Stimulated activated CD4-positive, alpha-beta T cell treated with anti-CD3 and anti-CD28 coated beads, Interleukin-2, amount 100 ng/mL, for 4 hours (primary cell): ENCODE results near the gene CCR2.
"Not testable (repeated sequence)": the region's sequence is repeated elsewhere in the genome, so short reads cannot be mapped to it uniquely, and the experiment has no call there.

ENCODE experiments used
- DNase-seq: peaks from one replicate; pipeline ENCODE4 v3.0.0-alpha.2; 2020; ENCODE audit warnings: low read depth

Gene CCR2

DNA sequence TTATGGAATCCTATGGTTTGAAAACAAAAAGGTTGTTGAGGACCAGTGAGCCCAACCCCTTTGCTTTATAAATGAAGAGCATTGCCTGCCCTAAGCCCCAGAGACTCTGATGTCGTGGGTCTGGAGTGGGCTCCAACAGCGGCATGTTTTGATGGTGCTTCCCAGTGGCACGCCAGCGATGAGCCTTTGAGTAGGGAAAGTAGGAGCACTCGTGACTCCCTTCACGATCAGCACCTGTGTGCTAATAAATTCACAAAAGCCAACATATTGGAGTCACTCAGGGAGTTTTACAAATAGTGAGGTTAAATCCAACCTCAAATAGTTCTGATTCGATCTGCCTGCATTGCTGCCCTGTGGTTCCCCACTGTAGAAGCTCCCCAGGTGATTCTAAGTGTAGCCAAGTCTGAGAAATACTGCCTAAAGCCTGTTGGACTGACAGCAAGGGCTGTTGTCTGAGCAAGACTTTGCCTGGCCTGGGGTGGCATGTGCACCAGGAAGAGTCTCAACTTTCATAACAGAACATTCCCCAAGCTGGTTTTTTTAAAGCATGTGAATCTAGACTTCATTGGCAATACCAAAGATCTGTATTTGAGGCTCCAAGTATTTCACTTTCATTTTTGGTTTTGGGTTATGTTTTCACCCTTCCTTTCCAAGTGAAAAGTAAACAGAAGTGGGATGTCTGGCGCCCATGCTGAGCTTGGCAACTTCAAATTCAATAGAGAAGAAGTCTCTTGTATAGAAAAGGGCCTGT lies 26.7 kb downstream of the CCR2 start:
- no peak for DNase-seq

DNA sequence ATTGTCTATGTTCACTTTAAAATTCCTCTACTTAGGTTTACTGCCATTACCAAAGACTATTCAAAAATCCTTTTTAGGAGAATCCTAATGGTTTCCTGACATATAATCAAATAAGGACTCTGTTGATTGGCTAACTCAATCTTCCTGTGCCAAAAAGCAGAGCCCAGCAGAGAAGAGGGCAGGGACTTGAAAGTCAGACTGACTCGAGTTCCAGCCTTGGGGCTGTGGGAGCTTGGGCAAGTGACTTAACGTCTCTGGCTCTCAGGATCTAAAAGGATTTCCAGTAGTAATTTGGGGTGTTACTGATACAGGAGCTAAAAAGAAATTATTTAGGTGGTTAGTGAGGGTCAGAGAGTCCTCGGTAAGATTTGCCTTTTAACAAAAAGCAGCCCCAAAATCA lies 27.7 kb downstream of the CCR2 start:
- no peak for DNase-seq

DNA sequence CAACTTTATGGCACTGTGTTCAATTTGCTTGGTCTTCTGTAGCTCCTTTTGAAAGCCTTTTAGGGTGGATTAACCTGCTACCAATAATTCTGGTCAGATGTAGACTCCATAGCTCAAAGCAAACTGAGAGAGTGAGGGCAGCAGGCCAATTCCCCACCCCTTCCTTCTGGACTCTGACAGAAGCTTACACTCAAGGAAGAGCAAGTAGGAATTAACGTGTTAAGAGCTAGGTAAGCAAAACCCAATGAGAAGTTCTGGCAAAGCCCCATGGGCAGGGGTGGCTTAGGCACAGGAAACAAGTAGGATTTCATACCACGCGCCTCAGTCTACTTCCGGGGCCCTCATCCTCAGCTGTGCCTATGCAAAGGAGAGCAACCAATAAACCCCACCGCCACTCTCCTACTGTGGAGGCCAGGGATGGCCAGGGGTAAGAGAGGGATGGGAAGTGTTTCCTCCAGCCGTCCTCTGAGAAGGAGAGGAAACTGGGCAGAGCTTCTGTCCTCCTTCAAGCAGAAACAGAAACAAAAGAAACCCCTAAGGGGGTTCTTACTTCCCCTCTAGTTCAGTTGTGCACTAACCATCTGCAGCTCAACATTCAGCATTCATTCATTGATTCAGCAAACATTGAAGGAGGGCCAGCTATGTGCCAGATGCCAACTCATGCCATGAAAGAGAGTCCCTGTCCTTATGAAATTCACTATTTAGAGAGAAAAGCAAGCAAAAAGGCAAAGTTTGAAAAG lies 29.5 kb downstream of the CCR2 start:
- DNase-seq, result no peak

DNA sequence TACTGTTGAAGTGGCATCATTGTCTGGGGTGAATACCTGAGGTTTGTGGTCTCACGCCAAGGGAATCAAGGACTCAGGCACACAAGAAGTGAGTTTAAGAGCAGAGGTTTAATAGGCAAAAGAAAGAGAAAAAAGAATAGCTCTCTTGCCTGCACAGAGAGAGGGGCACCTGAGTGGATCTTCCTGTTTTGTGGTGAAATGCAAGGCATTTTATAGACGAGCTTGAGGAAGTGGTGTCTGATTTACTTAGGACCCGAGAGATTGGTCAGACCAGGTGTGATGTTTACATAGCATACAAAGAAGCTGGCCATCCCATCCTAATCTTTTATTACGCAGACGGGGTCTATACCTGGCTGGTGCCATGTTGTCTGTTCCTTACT lies 30.0 kb downstream of the CCR2 start:
- DNase-seq, result no peak

DNA sequence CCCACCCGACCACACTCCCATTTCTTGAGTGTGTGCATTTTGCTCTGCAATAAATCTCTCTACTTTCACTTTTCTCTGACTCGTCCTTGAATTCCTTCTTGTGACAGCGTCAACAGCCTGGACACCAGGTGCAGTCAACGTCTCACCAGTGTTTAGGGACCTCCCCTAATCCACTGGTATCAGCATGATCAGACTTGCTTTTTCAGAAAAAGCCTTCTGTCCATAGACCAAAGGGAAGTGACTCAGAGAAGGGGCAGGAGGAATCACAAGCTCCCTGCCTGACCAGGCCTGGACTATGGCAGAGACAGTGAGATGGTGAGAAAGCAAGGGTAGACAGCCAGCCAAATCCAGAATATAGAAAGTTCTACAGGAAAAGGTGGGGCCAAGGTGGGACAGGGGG lies 32.3 kb downstream of the CCR2 start:
- no peak for DNase-seq

DNA sequence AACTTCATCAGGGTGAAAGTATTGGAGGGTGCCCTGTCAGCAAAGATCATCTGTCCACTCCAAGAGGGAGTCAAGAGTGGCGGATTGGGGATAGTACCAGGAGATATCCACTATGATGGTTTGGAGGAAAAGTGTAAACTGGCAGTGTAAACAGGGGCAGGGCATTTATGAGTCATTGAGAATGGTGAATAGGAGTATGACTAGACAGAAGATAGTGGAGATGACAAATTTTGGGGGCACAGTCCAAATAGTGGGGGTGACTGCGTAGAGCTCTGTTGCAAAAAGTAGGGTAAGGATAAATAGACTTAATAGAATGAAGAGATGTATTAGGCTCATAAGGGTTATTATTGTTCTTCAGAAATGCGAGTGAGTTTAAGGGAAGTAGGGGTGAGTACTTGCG lies 34.9 kb downstream of the CCR2 start:
- not testable (repeated sequence) for DNase-seq

DNA sequence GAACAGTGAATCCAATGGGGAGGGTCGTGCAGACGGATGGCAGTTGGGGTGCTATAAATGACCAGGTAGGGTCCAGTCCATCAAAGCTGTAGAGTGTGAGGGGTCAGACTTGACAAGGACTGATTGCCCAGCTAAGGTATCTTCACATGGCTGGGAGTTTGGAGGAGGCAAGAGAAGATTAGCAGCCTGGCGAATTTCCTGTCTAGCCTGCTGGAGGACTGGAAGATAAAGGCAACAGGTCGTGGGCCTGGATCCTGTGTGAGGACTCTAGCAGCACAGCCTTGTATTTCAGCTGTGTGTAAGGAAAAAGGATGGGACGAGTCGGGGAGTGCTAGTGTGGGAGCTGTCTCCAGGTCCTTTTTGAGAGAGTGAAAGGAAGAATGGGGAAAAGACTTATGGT lies 35.4 kb downstream of the CCR2 start:
- no peak for DNase-seq

DNA sequence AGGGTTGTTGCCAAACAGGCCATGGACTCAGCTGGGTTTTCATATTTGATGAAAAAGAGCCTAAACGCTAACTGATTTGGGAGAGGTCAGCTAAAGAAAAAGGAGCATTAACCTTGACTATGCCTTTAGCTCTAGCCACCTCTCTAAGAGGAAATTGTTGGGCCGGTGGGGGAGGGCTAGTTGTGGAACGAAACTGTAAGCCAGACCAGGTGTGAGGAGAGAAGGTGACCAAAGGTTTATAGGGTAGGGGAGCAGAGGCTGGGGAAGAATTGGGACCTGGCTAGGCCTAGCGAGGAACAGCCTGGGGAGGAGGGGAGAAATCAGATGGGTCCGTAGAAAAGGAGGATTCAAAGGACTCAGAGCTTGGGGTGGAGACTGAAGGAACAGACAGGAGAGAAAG lies 37.6 kb downstream of the CCR2 start:
- not testable (repeated sequence) for DNase-seq

DNA sequence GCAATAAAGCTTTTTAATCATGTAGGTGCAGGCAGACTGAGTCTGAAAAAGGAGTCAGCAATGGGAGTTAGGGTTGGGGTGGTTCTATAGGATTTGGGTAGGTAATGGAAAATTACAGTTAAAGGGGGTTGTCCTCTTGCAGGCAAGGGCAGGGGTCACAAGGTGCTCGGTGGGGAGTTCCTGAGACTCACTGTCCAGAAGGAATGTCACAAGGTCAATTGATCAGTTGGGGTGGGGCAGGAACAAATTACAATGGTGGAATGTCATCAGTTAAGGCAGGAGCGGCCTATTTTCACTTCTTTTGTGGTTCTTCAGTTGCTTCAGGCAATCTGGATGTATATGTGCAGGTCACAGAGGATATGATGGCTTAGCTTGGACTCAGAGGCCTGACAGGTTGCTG lies 39.1 kb downstream of the CCR2 start:
- DNase-seq, result no peak

DNA sequence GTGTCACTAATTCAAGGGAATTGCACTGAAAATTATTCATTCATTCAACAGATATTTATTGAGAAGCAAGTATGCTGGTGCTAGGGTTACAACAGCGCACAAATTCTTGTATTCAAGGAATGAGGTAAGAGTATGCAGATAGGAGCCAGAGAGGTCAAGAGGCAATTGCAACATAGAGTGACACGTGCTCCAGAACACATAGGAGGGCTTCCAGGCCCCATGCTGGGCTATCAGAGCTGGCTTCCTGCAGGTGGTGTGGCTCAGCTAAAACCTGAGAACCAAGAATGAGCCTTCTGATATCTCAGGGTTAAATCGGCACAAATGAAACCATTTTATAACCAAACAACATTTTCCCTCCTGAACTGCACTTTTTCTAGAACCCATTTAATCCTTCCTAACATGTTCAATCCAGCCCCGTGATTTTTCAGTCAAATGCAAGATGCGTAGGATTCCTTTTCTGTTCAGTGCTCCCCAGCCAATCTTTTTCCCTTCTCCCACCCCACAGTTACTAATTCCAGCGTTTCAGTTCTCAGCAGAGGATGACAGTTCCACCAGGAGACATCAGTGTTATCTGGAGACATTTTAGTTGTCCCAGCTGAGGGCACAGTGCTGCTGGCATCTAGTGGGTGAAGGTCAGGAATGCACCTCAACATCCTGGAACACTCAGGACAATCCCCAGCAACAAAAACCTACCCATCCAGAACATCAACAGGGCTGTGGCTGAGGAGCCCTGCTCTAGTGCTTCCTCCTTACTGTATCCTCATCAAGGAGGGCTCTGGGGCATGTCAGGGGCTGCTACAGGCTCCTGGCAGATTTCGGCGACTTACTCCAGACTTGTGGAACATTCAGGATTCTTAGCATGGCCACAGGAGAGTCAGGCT lies 39.9 kb downstream of the CCR2 start:
- DNase-seq, result no peak

DNA sequence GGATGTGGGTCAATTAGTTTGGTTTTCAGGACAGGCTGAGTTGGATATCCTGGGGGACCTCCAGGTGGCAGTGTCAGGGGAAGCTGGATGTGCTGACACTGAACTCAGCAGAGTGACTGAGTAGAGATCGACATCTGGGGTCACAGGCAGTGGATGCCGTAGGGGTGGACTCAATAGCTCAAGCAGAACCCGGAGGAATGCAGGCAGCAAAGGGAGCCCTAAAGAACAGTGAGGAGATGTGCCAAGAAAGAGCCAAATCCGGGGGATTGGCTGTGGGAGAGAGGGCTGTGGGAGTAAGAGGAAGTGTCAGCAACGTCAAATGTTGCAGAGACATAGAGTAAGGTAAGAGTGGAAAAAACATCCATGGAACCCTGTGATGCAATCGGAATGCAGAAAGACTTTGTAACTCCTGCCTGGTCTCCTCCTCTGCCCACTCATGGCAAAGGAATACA lies 41.3 kb downstream of the CCR2 start:
- no peak for DNase-seq

DNA sequence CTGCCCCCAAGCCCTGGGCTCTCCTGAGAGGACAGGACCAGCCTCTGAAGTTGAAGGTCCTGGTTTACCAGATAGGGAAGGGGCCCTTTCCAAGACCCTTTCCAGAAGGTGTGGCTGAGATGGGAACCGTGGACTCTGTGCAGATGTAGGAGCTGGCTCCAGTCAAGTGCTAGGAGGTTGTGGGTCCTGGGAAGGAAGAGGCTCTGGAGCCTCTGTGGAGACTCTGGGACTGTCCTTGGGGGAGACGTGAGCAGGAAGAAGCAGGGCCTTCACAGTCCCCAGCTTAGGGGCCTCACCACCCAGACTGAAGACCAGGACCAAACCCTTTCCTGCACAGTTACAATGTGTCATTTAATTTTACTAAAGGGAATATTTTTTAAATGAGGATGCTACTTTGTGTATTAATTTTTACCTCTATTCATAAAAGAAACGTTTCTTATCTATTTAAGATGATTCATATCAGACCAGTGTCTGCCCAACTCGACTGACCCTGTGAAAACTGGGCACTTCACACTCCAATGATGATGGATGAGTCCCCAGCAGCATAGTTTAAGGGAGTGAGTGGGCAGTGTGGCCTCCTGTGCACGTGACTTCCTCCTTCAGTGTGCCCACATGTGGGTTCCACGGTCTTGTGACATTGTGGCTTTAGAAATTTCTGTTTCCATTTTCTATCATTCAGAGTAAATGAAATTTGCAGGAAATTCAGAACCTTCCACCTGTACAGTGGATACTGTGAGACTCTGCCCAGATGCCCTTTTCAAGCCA lies 42.0 kb downstream of the CCR2 start:
- no peak for DNase-seq

DNA sequence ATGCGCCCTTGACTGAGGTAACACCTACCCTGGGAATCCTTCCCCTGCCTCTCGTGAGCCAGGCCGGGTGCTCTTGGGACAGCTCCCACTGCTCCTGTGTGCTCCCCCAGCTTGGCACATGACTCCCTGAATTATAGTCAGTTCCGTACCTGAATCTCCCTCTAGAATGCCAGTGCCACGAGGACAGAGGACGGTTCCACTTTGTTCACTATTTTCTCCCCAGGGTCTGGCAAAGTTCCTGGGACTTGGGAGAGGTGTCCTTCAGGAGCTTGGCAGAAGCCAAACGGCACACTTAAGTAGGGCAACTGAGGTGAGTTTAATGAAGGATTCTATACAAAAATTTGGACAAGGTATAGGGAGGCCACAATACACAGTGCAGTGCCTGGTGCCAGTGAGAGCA lies 43.2 kb downstream of the CCR2 start:
- no peak for DNase-seq

DNA sequence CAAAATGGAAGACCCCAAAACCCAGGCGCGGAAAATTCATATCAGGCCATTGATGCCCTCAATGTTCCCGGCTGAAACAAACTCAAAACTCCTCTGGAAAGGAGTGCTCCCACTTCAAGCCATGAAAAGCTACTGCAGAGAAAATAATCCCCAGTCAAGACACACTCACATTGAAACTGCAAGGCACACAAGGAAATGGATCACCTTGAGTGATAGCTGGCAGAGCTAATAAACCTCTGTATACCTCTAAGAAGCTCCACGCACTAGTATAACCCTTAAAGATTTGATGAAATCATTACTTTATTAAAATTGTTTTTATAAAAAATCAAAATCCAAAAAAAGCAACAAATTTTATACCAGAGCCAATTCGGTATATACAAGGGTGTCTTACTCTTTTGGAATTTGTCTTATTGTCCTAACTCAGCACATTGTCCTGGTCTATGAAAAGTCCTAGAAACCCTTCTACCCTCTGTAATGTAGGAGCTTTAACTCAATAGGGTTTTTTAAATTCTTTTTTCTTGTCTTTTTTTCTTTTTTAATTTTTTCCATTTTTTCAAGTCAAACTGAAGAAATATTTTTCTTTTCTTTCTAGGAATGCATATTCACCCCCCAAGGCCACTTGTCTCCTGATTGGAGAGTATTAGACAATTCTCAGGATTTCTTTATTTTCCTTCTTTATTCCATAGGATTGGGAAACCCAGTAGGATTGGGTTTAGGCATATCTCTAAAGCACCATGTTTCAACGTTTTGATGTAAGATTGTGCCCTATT lies 44.5 kb downstream of the CCR2 start:
- DNase-seq, result no peak

DNA sequence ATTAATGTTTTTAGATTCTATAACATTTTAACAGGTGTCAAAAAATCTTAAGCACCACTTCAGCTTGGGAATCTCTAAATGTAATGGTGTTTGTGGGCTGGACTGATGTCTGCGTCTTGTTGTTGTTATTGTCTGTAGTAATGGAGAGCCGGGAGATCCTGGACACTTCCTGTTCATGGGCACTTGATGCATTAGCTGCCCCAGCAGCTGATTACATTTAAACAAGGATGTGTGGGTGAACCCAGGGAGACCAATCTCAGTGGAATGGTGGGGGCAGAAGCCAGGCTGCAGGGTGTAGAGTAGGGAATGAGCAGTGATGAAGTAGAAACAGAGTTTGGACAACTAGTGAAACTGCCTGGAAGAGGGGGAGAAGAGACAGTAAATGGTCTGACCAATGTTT lies 45.2 kb downstream of the CCR2 start:
- no peak for DNase-seq

DNA sequence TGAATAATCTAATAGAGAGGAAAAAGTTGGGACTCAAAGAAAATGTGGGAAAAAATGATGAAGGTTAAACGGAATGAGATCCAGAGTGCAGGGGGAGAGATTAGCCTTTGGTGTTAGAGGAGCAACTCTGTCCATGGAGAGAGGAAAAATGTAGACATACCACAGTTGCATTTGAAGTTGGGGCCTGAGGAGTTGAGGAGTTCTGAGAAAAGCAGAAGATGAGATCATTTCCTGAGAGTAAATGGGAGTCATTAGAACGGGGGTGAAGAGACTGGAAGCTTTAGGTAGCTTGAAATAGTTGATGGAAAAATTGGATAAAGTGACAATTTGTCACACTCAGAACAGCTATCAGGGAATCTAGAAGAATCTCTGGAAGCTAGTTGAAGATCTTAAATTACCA lies 45.6 kb downstream of the CCR2 start:
- DNase-seq, result no peak

DNA sequence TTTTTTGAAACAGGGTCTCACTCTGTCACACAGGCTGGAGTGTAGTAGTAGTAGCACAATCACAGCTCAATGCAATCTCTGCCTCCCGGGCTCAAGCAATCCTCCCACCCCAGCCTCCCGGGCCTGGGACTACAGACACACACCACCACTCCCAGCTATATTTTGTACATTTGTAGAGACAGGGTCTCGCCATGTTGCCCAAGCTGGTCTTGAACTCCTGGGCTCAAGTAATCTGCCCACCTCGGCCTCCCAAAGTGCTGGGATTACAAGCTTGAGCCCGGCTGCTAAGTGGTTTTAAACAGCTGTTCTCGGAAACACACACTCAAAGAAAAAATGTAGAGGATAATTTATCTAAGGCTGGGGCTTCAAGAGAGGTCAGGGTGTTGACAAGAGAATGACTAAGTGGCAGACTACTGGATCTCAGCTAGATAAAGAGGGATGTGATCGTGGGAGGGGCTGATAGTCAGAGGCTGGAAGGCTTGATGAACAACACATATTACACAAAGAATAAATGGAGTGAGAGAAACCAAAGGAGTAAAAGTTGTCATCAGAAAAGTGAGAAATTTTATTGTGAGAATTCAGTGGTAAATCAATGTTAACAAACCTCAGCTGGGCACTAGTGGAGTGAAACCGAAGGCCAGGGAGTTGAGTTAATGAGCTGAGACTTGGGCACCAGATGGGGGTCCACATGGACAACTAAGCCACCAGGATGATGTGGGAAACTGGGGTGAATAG lies 46.3 kb downstream of the CCR2 start:
- DNase-seq, result no peak

DNA sequence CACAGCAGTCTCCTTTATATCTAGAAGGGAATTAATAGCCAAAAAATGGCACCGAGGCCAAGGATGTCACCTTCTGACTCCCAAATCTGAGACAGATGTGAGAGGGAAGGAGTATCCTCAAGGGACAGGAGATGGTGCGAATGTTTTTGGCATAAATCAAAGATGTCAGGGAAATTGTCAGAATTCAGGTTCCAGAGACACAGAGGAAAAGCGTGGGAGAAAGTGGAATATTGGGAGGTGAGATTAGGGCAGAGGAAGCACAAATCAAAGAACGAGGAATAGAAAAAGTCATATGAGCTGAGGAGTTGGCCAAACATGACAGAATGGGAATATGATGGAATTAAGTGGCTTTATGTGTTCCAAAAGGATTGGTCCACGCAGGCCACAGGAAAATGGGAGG lies 46.9 kb downstream of the CCR2 start:
- DNase-seq, result no peak

DNA sequence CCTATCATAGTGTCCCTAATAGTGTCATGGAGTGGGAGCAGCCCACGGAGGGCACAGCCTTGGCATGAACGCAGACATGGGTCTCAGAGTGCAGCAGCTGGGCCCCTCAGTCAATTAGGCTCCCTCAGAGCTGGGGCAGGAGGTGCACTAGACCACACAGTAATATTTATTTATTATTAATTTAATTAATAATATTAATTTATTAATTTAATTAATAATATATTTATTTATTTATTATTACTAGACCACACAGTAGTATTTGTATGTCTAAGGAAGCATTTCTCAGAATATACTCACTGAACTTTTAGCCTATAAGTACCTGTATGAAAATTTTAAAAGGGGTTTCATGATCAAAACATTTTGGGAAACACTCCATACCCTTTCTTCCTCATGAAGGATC lies 47.7 kb downstream of the CCR2 start:
- DNase-seq, result no peak

DNA sequence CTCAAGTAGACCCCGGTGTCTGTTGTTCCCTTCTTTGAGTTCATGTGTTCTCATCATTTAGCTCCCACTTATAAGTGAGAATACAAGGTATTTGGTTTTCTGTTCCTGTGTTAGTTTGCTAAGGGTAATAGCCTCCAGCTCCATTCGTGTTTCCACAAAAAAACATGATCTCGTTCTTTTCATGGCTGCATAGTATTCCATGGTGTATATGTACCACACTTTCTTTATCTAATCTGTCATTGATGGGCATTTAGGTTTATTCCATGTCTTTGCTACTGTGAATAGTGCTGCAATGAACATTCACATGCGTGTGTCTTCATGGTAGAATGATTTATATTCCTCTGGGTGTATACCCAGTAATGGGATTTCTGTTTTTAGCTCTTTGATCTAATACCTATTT lies 49.0 kb downstream of the CCR2 start:
- not testable (repeated sequence) for DNase-seq
